GM18526 (cell line): ENCODE data around the gene PAEP.

Source experiments
- POLR2A ChIP-seq: IDR thresholded peaks from 3 replicates; pipeline ENCODE4 v1.6.1; 2011; ENCODE audit not compliant: insufficient read length; ENCODE audit errors: extremely low read depth

PAEP gene

GRCh38 chr9:135600296-135600817 lies 38.8 kb downstream of the PAEP start:
- TF ChIP-seq POLR2A, result no peak

GRCh38 chr9:135601988-135602387 lies 40.4 kb downstream of the PAEP start:
- TF ChIP-seq POLR2A, result no peak

- TF ChIP-seq POLR2A, result no peak
Measured at GRCh38 chr9:135602789-135603481, 41.4 kb downstream of the PAEP start.

GRCh38 chr9:135604437-135605237 lies 43.1 kb downstream of the PAEP start:
- TF ChIP-seq POLR2A, result no peak

GRCh38 chr9:135605238-135605781 lies 43.8 kb downstream of the PAEP start:
- TF ChIP-seq POLR2A, result no peak

- no peak for TF ChIP-seq POLR2A
Measured at GRCh38 chr9:135606885-135607259, 45.3 kb downstream of the PAEP start.

GRCh38 chr9:135607401-135608293 lies 46.1 kb downstream of the PAEP start:
- no peak for TF ChIP-seq POLR2A

- no peak for TF ChIP-seq POLR2A
Measured at GRCh38 chr9:135608294-135608998, 46.9 kb downstream of the PAEP start.

GRCh38 chr9:135608999-135609317 lies 47.4 kb downstream of the PAEP start:
- TF ChIP-seq POLR2A, result no peak

GRCh38 chr9:135609366-135609955 lies 47.9 kb downstream of the PAEP start:
- no peak for TF ChIP-seq POLR2A

- TF ChIP-seq POLR2A, result no peak
Measured at GRCh38 chr9:135610290-135611141, 49.0 kb downstream of the PAEP start.

- no peak for TF ChIP-seq POLR2A
Measured at GRCh38 chr9:135611142-135611874, 49.8 kb downstream of the PAEP start.

GRCh38 chr9:135611875-135612209 lies 50.3 kb downstream of the PAEP start:
- TF ChIP-seq POLR2A, result no peak
